HG03039 (cell line): ENCODE results near the gene SH3PXD2A.

ENCODE experiments used
- ATAC-seq: cut with Tn5 transposase; IDR thresholded peaks from one replicate; pipeline ENCODE4 v1.9.1; 2021; ENCODE audit warnings: mild to moderate bottlenecking, moderate library complexity; ENCODE audit not compliant: unreplicated experiment

Gene SH3PXD2A, protein sequence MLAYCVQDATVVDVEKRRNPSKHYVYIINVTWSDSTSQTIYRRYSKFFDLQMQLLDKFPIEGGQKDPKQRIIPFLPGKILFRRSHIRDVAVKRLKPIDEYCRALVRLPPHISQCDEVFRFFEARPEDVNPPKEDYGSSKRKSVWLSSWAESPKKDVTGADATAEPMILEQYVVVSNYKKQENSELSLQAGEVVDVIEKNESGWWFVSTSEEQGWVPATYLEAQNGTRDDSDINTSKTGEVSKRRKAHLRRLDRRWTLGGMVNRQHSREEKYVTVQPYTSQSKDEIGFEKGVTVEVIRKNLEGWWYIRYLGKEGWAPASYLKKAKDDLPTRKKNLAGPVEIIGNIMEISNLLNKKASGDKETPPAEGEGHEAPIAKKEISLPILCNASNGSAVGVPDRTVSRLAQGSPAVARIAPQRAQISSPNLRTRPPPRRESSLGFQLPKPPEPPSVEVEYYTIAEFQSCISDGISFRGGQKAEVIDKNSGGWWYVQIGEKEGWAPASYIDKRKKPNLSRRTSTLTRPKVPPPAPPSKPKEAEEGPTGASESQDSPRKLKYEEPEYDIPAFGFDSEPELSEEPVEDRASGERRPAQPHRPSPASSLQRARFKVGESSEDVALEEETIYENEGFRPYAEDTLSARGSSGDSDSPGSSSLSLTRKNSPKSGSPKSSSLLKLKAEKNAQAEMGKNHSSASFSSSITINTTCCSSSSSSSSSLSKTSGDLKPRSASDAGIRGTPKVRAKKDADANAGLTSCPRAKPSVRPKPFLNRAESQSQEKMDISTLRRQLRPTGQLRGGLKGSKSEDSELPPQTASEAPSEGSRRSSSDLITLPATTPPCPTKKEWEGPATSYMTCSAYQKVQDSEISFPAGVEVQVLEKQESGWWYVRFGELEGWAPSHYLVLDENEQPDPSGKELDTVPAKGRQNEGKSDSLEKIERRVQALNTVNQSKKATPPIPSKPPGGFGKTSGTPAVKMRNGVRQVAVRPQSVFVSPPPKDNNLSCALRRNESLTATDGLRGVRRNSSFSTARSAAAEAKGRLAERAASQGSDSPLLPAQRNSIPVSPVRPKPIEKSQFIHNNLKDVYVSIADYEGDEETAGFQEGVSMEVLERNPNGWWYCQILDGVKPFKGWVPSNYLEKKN

DNA sequence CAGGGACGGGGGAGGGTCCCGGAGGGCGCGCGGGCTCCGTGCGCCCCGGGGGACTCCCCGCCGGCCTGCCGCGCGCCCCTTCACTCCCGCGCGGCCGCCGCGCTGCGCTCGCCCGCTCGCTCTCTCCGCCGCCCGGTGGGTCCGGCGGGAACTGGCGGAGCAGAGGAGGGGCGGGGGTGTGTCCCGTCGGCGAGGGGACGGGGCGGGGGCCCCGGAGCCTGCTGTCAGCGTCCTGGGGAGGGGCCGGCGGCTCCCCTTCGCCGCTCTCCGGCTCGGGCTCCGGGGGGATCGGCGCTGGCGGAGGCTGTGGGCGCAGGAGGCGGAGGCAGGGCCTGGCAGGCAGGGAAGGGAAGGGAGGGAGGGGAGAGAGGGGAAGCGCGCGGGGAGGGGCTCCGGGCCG, at the start of gene SH3PXD2A:
TSS of gene SH3PXD2A (minus strand) at position 153 of the 400 bp plus-strand sequence. CDS start 310 bp downstream, outside the sequence.
- ATAC-seq, result no peak

DNA sequence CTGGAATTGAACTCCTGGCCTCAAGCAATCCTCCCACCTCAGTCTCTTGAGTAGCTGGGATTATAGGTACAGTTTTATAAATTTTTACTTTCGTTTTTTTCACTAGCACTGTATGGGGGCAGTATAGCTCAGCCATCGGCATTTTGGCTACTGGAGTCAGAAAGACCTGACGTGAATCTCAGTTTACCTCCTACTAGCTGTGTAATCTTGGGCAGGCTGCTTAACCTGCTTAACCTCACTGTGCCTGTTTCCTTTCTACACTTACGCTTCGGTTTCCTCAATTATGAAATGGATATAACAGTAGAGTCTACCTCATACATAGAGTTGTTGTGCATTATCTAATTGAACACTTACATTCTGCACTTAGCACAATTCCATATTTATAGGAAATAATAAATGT, 45.9 kb upstream of the SH3PXD2A start:
- no peak for ATAC-seq

DNA sequence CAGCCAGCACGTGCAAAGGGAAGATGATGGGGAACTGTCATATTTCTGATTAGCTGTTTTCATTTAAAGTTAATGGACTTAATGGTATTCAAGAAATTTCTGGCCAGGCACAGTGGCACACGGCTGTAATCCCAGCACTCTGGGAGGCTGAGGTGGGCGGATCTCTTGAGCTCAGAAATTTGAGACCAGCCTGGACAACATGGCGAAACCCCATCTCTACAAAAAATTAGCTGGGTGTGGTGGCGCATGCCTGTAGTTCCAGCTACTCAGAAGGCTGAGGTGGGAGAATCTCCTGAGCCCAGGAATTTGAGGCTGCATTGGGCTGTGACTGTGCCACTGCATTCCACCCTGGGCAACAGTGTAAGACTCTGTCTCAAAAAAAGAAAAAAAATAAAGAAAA, 43.9 kb upstream of the SH3PXD2A start:
- no peak for ATAC-seq

DNA sequence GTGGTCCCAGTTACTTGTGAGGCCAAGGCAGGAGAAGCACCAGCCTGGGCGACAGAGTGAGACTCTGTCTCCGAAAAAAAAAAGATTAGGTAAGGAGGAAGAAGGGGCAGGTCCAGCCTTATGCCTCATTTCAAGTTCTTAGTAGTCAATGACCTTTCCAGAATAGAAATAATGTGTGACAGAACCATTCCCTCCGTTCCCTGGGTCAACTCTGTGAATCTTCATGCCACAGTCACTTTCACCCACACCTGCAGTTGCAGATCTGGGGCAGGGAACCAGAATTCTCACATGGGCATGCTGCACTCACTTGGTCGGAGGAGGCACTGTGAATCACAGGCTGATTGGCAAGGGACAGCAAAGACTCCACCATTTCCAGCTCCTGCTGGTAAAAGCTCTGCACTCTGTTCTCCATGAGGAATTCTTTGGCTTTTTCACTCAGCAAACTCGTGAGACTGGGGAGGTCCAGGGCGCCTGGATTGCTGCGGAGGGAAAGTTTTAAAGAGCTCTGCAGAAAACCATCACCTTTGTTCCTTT, 41.9 kb upstream of the SH3PXD2A start:
- ATAC-seq, result no peak

DNA sequence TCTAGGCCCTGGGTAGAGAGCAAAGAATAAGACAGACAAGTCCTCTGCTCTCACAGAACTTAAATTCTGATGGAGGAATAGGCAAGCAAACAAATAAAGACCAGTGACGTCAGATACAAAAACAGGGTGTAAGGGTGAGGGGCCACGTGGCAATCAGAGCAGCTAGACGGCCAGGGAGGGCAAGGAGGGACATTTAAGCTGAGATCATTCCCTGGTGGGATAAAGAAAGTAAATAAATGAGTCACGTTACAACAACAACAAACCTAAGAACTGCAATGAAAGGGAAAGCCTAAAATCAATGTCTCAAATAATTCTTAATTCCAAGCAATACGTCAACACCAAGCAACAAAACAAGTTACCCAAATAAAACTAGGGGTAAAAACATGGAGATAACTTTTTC, 40.8 kb upstream of the SH3PXD2A start:
- ATAC-seq, result no peak

DNA sequence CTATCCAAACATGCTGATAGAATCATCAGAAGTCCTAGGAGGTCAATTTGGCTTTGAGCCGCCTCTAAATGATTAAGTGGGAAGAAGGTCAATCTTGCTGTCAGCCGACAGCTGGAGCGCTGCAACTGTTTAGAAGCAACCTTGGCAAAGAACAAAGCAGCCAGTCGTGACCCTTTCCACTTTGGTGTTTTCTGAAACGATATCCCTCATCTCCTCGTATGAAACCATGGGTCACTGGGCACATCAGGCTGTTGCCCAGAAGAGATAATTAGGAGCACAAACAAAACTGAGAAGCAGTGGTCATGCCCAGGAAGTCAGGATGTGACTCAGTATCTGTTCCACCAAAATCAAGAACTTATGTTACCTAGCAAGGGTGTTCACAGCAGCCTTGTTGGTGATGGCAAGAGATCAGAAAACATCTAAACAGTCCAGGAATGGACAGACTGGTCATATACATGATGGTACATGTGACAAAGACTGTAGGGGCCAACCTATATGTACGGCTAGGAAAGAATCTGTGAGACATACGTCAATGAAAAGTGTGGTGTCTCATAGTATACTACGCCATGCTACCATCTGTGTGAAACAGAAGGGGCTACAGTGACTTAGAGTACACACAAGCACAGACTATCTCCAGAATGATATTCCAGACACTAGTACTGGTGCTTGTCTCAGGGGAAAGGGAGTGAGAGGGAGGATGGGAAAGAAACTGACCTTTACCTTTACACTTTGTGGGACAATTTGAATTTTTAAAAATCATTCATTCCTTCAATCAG, 40.2 kb upstream of the SH3PXD2A start:
- ATAC-seq, result no peak

DNA sequence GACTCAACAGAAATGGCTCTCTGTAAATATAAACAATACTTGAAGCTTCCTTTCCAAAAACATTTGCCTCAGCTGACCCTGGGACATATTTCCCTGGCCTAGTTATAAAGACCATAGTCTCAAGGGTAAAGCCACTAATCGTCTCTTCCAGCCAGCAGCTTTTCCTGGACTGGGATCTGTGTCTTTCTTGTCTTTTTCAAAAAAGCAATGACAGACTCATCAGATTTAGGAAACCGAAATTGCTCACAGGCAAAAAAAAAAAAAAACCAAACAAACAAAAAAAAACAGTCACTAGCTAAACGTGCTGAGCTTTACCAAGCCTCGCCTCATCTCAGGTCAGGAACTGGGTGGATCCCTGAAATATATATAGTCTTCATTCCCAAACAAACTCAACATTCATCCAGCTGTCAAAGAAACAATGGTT, 39.1 kb upstream of the SH3PXD2A start:
- ATAC-seq, result no peak

DNA sequence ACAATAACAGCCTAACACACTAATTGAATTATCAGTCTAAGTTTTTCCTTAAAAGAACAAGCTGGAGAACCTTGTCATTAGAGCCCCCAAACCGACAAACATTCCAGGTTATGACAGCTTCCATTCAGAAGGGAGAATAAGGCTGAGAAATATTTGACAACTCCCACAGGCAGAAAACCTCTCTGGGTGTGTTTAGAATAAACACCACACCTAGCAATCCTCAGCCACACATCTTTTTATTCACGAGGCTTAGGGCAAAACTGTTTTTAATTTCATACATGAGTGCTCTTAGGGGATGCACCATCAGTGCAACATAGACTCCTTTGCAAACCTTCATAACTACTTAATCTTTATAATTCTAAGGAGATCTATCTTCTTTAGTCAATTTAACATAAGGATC, 38.4 kb upstream of the SH3PXD2A start:
- ATAC-seq, result no peak

DNA sequence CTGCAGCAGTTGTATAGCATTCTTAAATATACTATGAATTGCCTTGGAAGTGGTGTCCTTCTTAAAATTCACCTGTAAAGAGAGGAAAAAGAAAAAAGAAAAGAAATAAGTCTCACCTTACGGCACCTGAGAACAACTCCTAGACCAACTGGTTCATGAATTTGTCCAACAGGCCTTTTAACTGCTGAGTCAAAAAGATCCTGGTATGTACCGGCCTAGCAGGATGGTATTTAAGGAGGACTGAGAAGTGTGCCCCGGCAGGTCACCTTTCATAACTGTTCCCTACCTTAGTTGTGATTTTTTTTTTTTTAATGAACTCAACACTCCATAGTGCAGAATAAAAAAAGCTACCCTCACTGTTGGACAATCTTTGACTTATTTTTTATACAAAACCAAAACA, 36.8 kb upstream of the SH3PXD2A start:
- ATAC-seq, result no peak

DNA sequence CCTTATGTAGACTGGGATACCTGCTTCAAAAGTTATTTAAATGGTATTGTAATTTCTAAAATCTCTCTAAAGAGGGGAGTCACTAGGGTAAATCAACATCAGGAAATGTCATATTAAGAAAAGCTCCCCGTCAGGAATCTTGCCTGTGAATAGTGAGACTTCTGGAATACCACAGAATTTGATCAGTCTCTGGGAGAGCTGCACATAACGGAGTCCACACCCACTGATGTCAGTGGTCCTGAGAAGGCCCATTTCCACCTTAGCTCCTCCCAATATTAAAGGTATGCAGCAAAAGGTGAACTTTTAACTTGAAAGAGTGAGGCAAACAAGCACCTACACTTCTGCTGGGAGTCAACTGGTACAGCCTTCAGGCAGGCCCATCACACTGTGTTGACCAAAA, 35.3 kb upstream of the SH3PXD2A start:
- no peak for ATAC-seq

DNA sequence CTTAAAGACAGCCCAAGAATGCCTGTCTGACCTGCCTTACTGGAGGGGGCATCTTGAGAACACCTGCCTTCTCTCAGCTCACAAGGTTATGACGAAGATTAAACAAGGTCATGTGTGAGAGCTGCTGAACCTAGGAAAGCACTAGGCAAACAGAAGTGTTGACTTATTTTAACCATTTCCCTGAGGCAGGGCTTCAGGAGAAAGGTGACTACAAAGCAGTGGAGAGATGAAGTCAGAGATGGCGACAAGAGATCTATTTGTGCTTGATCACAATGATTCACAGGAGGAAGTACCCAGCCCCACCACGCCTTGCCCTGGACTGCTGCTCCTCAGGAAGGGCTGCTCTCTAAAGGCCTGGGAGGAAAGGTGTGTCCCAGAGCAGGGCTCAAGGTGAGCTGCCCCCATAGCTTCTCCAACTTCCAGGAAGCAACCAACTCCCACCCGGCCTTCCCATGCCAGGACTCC, 34.9 kb upstream of the SH3PXD2A start:
- no peak for ATAC-seq

DNA sequence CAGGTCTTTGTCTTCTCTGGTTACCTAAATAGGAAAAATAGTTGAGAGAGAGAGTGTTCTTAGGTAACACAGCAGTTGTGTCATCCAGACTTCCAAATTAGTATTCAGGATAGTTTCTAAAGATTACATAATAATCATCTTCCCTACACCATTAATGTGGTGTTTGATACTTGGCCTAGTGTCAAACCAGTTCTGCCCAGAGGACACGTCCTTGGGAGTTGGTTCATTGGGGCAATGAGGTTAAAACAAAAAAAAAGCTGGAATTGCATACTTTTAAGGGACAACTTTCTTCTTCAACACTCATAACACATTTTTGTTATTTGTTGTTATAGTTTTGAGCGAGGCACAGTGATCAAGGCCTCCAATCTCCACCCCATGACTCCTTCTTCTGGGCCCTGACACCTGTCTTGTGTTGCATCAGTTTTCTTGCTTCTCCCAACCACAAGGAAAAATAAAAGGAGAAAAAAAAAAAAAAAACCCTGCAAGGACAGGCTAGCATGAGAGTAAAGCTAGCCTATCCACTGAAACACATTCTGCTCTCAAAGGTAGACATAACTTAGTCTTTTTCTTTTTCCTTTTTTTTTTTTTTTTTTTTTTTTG, 33.8 kb upstream of the SH3PXD2A start:
- no peak for ATAC-seq

DNA sequence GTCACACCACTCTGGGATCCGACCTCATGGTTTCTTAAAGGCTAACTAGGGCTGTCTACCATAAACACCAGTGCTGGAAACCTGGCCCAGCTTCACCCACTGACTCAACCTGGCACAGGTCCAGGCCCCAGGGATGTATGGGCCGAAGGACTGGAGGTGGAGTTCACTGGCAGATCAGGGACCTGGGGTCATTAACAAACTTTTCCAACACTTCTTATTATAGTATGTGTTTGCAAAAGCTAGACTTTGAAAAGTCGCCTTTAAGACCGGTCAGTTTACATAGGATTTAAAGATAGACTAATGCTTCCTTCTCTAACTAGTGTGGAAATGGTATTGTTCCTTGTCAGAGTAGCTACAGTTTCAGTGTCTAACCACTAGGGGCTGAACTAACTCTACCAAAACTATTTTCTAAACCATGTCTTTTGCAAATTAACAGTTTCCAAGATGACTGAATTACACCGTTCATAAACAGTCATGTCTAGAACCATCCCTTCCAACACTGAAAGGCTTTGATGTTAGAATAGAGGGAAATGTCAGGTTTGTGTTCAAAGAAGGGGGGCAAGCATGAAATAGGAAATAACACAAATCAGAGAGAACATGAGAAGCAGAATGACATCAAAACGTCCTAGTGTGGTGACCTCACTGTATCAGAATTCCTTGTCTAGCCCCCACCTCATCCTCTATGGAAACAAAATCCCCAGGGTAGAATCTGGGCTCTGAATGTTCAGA, 32.9 kb upstream of the SH3PXD2A start:
- ATAC-seq, result no peak

DNA sequence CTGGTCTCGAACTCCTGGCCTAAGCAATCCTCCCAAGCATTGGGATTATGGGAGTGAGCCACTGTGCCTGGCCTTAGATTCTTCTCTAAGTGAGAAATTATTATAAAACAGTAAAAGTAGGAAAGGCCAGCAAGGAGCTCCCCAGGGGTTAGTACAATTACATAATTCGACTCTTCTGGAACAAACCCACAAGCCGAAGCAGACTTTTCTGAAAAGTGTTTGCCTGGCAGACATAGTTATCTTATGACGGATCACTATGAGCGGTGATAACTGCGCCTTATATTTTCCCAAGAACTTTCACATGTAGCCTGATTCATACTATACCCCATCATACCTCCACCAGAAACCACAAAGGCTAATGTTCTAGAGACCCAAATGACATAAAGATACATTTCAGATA, 30.2 kb upstream of the SH3PXD2A start:
- no peak for ATAC-seq

DNA sequence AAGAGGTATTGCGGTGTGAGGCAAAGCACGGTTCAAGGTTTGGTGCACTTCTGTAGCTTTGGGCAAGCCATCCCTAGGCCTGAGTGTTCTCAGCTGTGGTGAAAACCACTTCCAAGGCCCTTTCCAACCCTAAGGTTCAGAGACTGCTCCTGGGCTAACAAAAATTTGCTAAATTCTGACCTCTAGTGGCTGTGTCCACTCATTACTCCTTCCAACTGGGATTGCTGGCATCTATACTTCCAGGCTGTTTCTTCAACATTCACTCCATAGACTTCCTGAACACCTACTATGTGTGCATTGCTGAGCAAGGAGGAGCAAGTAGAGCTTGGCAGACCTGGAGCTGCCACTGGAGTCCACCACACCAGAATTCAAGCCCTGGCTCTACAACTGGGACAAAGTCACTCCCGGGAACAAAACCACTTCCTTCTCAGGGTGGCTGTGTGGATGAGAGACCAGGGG, 29.3 kb upstream of the SH3PXD2A start:
- no peak for ATAC-seq

DNA sequence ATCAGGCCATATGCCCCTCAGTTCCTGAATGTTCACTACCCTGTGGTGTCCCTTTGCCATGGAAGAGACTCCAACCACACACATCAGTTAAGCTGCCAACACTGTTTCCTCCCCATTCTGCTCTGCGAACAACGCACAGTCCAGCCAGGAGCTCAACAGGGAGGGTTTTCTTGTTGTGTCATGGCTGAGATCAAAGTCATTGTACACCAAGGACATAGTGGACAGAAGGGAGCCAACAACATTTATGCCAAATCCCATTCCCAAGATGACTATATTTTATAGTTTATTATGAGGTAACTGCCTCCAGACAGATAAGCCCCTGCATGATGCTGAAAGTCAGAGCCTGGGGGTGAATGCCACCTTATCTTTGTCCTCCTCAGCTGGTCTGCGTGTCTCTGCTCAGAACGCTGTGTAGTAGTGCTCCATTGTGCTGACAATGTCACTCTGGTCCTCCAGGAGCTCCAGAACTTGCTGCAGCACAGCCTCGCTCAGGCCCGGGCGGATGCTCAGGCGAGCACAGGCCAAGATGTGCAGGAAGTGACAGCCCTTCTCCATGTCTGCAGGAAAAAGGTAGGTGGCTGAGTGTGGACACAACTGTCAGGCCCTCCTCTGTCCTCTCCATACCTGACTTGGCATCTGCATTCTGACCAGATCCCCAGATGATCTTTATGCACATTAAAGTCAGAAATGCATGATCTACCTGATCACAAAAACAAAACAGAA, 27.1 kb upstream of the SH3PXD2A start:
- ATAC-seq, result no peak

DNA sequence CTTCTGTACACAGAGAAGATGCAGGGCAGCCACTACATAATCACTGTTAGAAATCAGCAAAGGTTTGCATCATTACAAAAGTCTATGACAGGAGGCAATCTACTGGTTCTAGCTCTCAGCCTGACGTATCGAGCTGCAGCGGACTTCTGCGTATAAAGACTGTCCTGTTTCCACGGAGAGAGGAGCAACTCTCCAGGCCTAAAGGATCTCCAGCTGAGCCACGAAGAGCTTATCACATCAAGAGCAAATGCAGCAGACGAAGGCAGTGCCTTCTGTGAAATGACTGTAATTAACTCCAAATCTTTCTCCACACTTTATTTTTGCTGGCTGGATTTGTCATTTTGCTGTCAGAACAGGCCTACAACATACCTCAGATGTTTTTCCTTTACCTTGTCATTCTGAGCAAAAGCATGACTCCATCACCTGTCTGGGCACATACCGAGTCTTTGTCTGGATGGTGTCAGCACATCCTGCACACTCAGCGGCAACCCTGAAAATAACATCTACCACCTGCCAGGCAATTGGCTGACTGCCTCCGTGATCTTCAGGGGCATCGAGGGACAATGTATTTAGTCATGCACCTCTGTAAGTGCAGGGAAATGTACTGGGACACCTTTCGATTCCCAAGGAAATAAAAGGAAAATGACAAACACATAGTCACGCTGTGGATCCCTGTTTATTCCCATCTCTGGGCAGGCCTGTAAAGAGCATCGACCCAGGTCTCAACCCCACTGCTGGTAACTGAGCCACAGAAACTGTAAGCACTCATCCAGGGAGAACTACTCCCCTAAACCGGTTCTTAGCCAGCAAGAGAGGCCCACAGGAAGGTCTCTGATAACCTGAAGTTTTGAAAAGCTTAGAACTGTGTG, 26.3 kb upstream of the SH3PXD2A start:
- no peak for ATAC-seq

DNA sequence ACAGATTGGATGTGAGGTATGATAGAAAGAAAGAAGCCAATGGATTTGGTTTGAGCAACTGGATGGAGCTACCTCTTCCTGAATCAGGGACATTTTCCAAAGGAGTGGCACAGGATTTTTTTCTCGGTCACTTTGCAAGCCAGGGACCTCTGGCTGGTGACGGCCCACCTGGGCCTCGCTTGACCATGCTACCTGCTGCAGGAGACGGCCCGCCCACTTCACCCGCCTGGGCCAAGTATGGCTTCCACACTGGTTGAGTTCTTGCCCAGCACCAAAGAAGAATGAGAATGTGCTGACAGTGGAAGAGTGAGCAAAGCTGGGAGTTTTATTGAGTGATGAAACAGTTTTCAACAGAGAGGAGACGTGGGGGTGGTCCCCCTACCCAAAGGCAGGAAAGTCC, 24.5 kb upstream of the SH3PXD2A start:
- ATAC-seq, result no peak
